ENCODE data around the gene SLC35F6. TPM values are rescaled to one million over a fixed set of nuclear protein-coding genes. Genes with fewer than 3 reads are reported as not detected.

Gene SLC35F6
- total RNA-seq, 1 experiment from 2014 or later, result 67.3 TPM

GRCh38 chr2:26822877-26823276 is 58.8 kb downstream of the SLC35F6 start:
- no peak for DNase-seq (ENCODE audit: low read depth, low spot score)
- intact Hi-C loops (cut with micrococcal nuclease; ENCODE audit: unreplicated experiment), result no loop called here
- Histone ChIP-seq H3K4me3 (ENCODE audit: low read depth in 2 of 2, low read length in 2 of 2) (no peak overlapping the region), H3K27ac (ENCODE audit: low read length) (no peak overlapping the region), H3K4me1 (ENCODE audit: control insufficient read depth, insufficient read depth, low read length) (no peaks in the 10 kb centered on the region), H3K27me3 (ENCODE audit: control insufficient read depth, insufficient read depth, low read length) (no peaks in the 10 kb centered on the region), H3K9me3 (ENCODE audit: control insufficient read depth, insufficient read depth, low read depth, low read length) (no peaks in the 10 kb centered on the region), H3K36me3 (ENCODE audit: control insufficient read depth, insufficient read depth, low read length) (no peaks in the 10 kb centered on the region)
- in situ Hi-C loops (cut with HindIII; ENCODE audit: low pct_unique_long_range_greater_than_20kb, low sequenced_read_pairs), result no loop called here
- no TSS peak for BruUV-seq (replicated peaks)
- ChIA-PET POLR2A (no interaction called here), CTCF (no interaction called here)
- no peak for TF ChIP-seq SIN3A (IDR thresholded peaks at IDR 0.05; ENCODE audit: borderline replicate concordance, insufficient read depth, low read depth, low read length)
- TF ChIP-seq TCF7L2 (IDR thresholded peaks at IDR 0.05; ENCODE audit: low read depth, low read length), result no peak
- no peak for TF ChIP-seq REST (IDR thresholded peaks at IDR 0.05; ENCODE audit: insufficient read depth in 1 of 2, low read depth in 2 of 2, low read length in 1 of 2)
- TF ChIP-seq CTCF (IDR thresholded peaks at IDR 0.05), result no peak
- no peak for TF ChIP-seq POLR2AphosphoS5 (IDR thresholded peaks at IDR 0.05; ENCODE audit: low read depth, low read length)
- ATAC-seq, result no peak

Other genes starting within 250 kb of the SLC35F6 start
- gene CIB4, start 122.9 kb upstream of the SLC35F6 start, total RNA-seq (2021; ENCODE audit: unreplicated experiment), result 0.33 TPM
- gene KCNK3, start 71.6 kb upstream of the SLC35F6 start, total RNA-seq (2021; ENCODE audit: unreplicated experiment), result 32.8 TPM
- 55.0 TPM for gene CENPA, start 21.8 kb downstream of the SLC35F6 start, total RNA-seq (2021; ENCODE audit: unreplicated experiment)
- 0.31 TPM for gene DPYSL5, start 83.8 kb downstream of the SLC35F6 start, total RNA-seq (2021; ENCODE audit: unreplicated experiment)
- gene MAPRE3, start 206.4 kb downstream of the SLC35F6 start, total RNA-seq (2021; ENCODE audit: unreplicated experiment), result 11.6 TPM